H1 (cell line): Measurements from ENCODE around the gene NBAS. TPM values are rescaled to one million over a fixed set of nuclear protein-coding genes. Genes with fewer than 3 reads are reported as not detected.

Experiments
- CEBPB ChIP-seq: IDR thresholded peaks from 2 replicates; pipeline ENCODE4 v1.6.1; 2012; ENCODE audit warnings: low read depth, low read length
- CREB1 ChIP-seq: IDR thresholded peaks from 2 replicates; pipeline ENCODE4 v1.6.1; 2012; ENCODE audit warnings: inconsistent platforms
- SIN3A ChIP-seq, 2 experiments: IDR thresholded peaks in 1 of 2; conservative IDR thresholded peaks in 1 of 2; 2 replicates each; pipeline ENCODE4 v1.6.1; 2011 to 2012; ENCODE audit warnings: low read length in 2 of 2, improper control_type of control experiment in 1 of 2, low read depth in 1 of 2, mild to moderate bottlenecking in 1 of 2
- polyA plus RNA-seq, 7 experiments: library from polyadenylated mRNA; depleted of rRNA in 3 of 7; stranded (reverse) in 5 of 7; unstranded in 2 of 7; fragments of >200 nt in 5 of 7; fragments of 200-250 nt in 2 of 7; gene quantifications; 1 replicate in 5 of 7; 2 replicates in 1 of 7; 4 replicates in 1 of 7; pipeline versions ENCODE4 v1.2.1 to v1.2.3, GENCODE V29; 2011 to 2013; ENCODE audit warnings: missing spikeins in 2 of 7, mixed read lengths in 2 of 7
- total RNA-seq: library from RNA; stranded (reverse); fragmentation: NEBNext Ultra II Directional; extraction: Animal tissue kit (Norgen Biotek cat#: 25700); gene quantifications from 2 replicates; pipeline ENCODE4 v1.2.1, GENCODE V29; 2021

Gene NBAS
- total and polyA plus RNA-seq, 2 of the 8 experiments (the other 6 are each of a cell fraction or from before 2014, with no cell fraction given) = 19.6 to 34.8 TPM

DNA sequence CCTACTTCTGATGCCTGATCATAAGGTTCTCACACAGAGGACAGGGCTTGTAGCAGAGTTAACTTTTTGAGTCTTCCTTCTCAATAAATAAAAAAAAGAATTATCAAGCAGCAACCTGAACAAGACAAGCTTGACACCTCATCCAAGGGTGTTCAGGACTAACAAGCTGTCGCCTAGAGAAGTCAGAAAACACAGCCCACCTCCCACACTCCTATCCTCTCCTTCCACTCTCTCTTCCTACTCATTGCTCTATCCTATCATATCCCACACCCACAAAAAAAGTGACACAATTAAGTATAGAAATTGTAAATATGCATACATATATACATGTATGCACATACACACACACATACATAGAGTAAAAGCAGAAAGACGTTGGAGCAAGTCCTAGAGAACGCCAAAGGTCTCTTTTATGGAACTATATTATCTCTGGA, 5.4 kb downstream of the NBAS start (continued):
- TF ChIP-seq SIN3A (conservative IDR thresholded peaks at IDR 0.05 in 1 of 2, IDR thresholded peaks at IDR 0.05 in 1 of 2; ENCODE audit: low read depth in 1 of 2, low read length in 2 of 2) = no peak
- TF ChIP-seq CEBPB = no peak
- TF ChIP-seq CREB1 = no peak
